Heart left ventricle (tissue), 16 donors: Measurements from ENCODE around the gene RPL5. TPM values are rescaled to one million over a fixed set of nuclear protein-coding genes. Genes with fewer than 3 reads are reported as not detected.

ENCODE experiments used
- ATAC-seq, 4 donors: fragments of 200-7000 bp; cut with Tn5 transposase; one replicate each; pipeline ENCODE4 v1.9.1; 2020 to 2022; ENCODE audit warnings: moderate library complexity in 4 of 4, mild to moderate bottlenecking in 3 of 4, moderate number of reproducible peaks in 1 of 4
- DNase-seq, 5 donors: peaks; one replicate each; pipeline ENCODE4 v3.0.0-alpha.2; 2020
- H3K27ac ChIP-seq, 12 donors: fragments of 200-600 bp; sonication (generic) in 4 of 12; one replicate each; pipeline versions ENCODE4 v1.5.0 to v1.8.0; 2016 to 2022; ENCODE audit warnings: mild to moderate bottlenecking in 2 of 12
- H3K27me3 ChIP-seq, 9 donors: fragments of 200-600 bp; sonication (generic) in 2 of 9; one replicate each; pipeline versions ENCODE4 v1.5.1 to v1.8.0; 2016 to 2022; ENCODE audit warnings: mild to moderate bottlenecking in 3 of 9
- H3K36me3 ChIP-seq, 9 donors: fragments of 200-600 bp; sonication (generic) in 2 of 9; one replicate each; pipeline versions ENCODE4 v1.5.0 to v1.8.0; 2018 to 2022; ENCODE audit warnings: mild to moderate bottlenecking in 2 of 9
- H3K4me1 ChIP-seq, 12 donors: fragments of 200-600 bp; sonication (generic) in 4 of 12; one replicate each; pipeline versions ENCODE4 v1.5.0 to v1.8.0; 2016 to 2022; ENCODE audit warnings: mild to moderate bottlenecking in 3 of 12
- H3K4me3 ChIP-seq, 12 donors: fragments of 200-600 bp; sonication (generic) in 4 of 12; one replicate each; pipeline versions ENCODE4 v1.5.0 to v1.8.0; 2017 to 2022; ENCODE audit warnings: mild to moderate bottlenecking in 9 of 12, moderate library complexity in 4 of 12
- H3K9me3 ChIP-seq, 12 donors: fragments of 200-600 bp; sonication (generic) in 4 of 12; one replicate each; pipeline versions ENCODE4 v1.5.0 to v1.8.0; 2016 to 2022; ENCODE audit warnings: mild to moderate bottlenecking in 1 of 12
- CTCF ChIP-seq, 12 donors: fragments of 200-600 bp; sonication (generic) in 4 of 12; IDR thresholded peaks; one replicate each; pipeline versions ENCODE4 v1.5.0 to v1.8.0; 2018 to 2022; ENCODE audit warnings: antibody characterized with exemption in 12 of 12, mild to moderate bottlenecking in 5 of 12
- POLR2A ChIP-seq, 2 donors: fragments of 450-650 bp; IDR thresholded peaks; one replicate each; pipeline ENCODE4 v1.6.1; 2017; ENCODE audit warnings: antibody characterized with exemption in 2 of 2, mild to moderate bottlenecking in 2 of 2, moderate library complexity in 2 of 2
- WGBS, 4 donors: extraction: QIAGEN DNeasy Blood & Tissue Kit in 2 of 4; methylation state at CpG; one replicate each; pipeline versions ENCODE4 v1.1.5 to v1.1.7; 2013 to 2018; 5-methylcytosine and 5-hydroxymethylcytosine counted together
- intact Hi-C, 10 donors: fragments of 100-400 bp; cut with DNase I; formaldehyde crosslinking; loops; one replicate each; pipeline versions ENCODE4 v1.11.1 to v1.14.2; 2022
- polyA plus RNA-seq, 2 donors: library from polyadenylated mRNA; stranded (reverse); fragments of 200-250 nt; gene quantifications; one replicate each; pipeline ENCODE4 v1.2.3, GENCODE V29; 2013
- total RNA-seq, 9 donors: library from RNA; depleted of rRNA in 2 of 9; stranded (reverse); fragments of >200 nt in 2 of 9; fragmentation: NEBNext Ultra II Directional in 3 of 9; extraction: Animal tissue kit (Norgen Biotek cat#: 25700) in 3 of 9; gene quantifications; one replicate each; pipeline versions ENCODE4 v1.1.0 to v1.2.4, GENCODE V29; 2016 to 2023
- donor health status: ischemic (EF 13 %, LVEDD 7.1; RV severe dilation, severe dysfunction).
- donor health status: healthy with polysubstance abuse.
- donor health status: DM: no; HTN: yes; CAD: no.
- donor health status: DM: no; HTN: no; CAD: no.
- donor health status: ischemic (EF 25% LVEDD 6.9; RV normal size, moderate dysfunction).
- donor health status: ischemic (EF 25% LVEDD 5.7; RV mildly dilated, moderate dysfunction).
- donor health status: healthy.
- donor health status: DM: yes; HTN: yes; CAD: no.
- donor health status: ischemic (EF 35%, LVEDD 5.7; RV mildly dilated, moderate dysfunction).
- donor health status: nonischemic (EF 11% LVEDD 7.7; RV severe dilation, severe dysfunction).
- donor health status: DM: yes; HTN: yes; CAD: no.
- donor health status: PGD.
- donor health status: ischemic (EF 29% LVEDD 5.4; RV normal size, mild dysfunction).
- donor health status: nonischemic (EF 23%, LVEDD 6.1; RV moderate dilation, normal function).

Gene RPL5
- total and polyA plus RNA-seq, 11 donors, result 463 to 1,711 (median 644) TPM

- Histone ChIP-seq H3K4me1 (peaks cover 0 to 18% (median 0%) of the 10 kb centered on the region in 12 donors), H3K36me3 (no peaks in the 10 kb centered on the region), H3K9me3 (no peaks in the 10 kb centered on the region), H3K4me3 (no peak overlapping the region), H3K27ac (peak overlapping the region in 1 of 12 donors; percentile 48), H3K27me3 (no peaks in the 10 kb centered on the region)
- DNase-seq (no peak), ATAC-seq (no peak)
- no peak for TF ChIP-seq CTCF (IDR thresholded peaks at IDR 0.05)
- intact Hi-C loops, result no loop called here
Observed at GRCh38 chr1:92883297-92883696, 51.5 kb downstream of the RPL5 start.

- ATAC-seq, result no peak
- Histone ChIP-seq H3K27ac (no peak overlapping the region), H3K9me3 (peaks cover 0 to 5% (median 0%) of the 10 kb centered on the region in 12 donors), H3K27me3 (no peaks in the 10 kb centered on the region), H3K36me3 (no peaks in the 10 kb centered on the region), H3K4me1 (peaks cover 0 to 18% (median 0%) of the 10 kb centered on the region in 12 donors), H3K4me3 (no peak overlapping the region)
- intact Hi-C loops, result no loop called here
- WGBS, 4 donors, result 90 to 92% (median 91%) methylated on average over 1 of the region's 1 CpG
- DNase-seq, result no peak
- TF ChIP-seq POLR2A (IDR thresholded peaks at IDR 0.05), result no peak
- no peak for TF ChIP-seq CTCF (IDR thresholded peaks at IDR 0.05)
Observed at GRCh38 chr1:92884195-92884594, 52.4 kb downstream of the RPL5 start.

- Histone ChIP-seq H3K27me3 (no peaks in the 10 kb centered on the region), H3K36me3 (no peaks in the 10 kb centered on the region), H3K9me3 (peaks cover 0 to 17% (median 0%) of the 10 kb centered on the region in 12 donors), H3K4me1 (peaks cover 0 to 18% (median 0%) of the 10 kb centered on the region in 12 donors), H3K27ac (no peak overlapping the region), H3K4me3 (no peak overlapping the region)
- WGBS, 4 donors, result 93 to 100% (median 97%) methylated on average over 2 of the region's 2 CpGs
- DNase-seq (no peak), ATAC-seq (no peak)
- TF ChIP-seq POLR2A (IDR thresholded peaks at IDR 0.05) (no peak), CTCF (IDR thresholded peaks at IDR 0.05) (no peak)
- intact Hi-C loops, result no loop called here
Observed at GRCh38 chr1:92886886-92887419, 55.1 kb downstream of the RPL5 start.

GRCh38 chr1:92887465-92887864 lies 55.6 kb downstream of the RPL5 start:
- DNase-seq (no peak), ATAC-seq (no peak)
- H3K4me1 ChIP-seq, result peaks cover 0 to 17% (median 0%) of the 10 kb centered on the region in 12 donors
- H3K4me3 ChIP-seq, result no peak overlapping the region
- intact Hi-C loops, result no loop called here
- H3K27ac ChIP-seq, result no peak overlapping the region
- no peak for TF ChIP-seq CTCF (IDR thresholded peaks at IDR 0.05)
- no peak for TF ChIP-seq POLR2A (IDR thresholded peaks at IDR 0.05)
- no peaks in the 10 kb centered on the region for H3K36me3 ChIP-seq
- 94 to 97% (median 95%) methylated on average over 2 of the region's 2 CpGs for WGBS, 4 donors
- H3K27me3 ChIP-seq, result no peaks in the 10 kb centered on the region
- H3K9me3 ChIP-seq, result peaks cover 0 to 17% (median 0%) of the 10 kb centered on the region in 12 donors

Other genes starting within 250 kb of the RPL5 start
- 10 to 100 TPM; 16.7 to 34.6 (median 27.3) TPM for gene EVI5, start 46.9 kb upstream of the RPL5 start, total RNA-seq
- 10 to 100 TPM in 1 of 2 donors, 1 to 10 TPM in 1; 3.5 to 14.3 TPM for gene EVI5, start 46.9 kb upstream of the RPL5 start, polyA plus RNA-seq
- gene DIPK1A, start 129.4 kb downstream of the RPL5 start, total RNA-seq, result 10 to 100 TPM in 2 of 9 donors, 1 to 10 TPM in 7; 4.6 to 11.6 (median 6.5) TPM
- gene DIPK1A, start 129.4 kb downstream of the RPL5 start, polyA plus RNA-seq, result 1 to 10 TPM; 2.8 to 6.1 TPM
- 10 to 100 TPM in 2 of 9 donors, 1 to 10 TPM in 7; 4.8 to 11.4 (median 8.0) TPM for gene MTF2, start 247.2 kb downstream of the RPL5 start, total RNA-seq
- 1 to 10 TPM; 5.7 to 5.9 TPM for gene MTF2, start 247.2 kb downstream of the RPL5 start, polyA plus RNA-seq